GM18508 (cell line): ENCODE measurements around the gene WDFY4.

Experiments
- ATAC-seq: cut with Tn5 transposase; IDR thresholded peaks from one replicate; pipeline ENCODE4 v1.9.1; 2021; ENCODE audit warnings: moderate number of reproducible peaks; ENCODE audit not compliant: insufficient read depth, unreplicated experiment

Gene WDFY4

DNA sequence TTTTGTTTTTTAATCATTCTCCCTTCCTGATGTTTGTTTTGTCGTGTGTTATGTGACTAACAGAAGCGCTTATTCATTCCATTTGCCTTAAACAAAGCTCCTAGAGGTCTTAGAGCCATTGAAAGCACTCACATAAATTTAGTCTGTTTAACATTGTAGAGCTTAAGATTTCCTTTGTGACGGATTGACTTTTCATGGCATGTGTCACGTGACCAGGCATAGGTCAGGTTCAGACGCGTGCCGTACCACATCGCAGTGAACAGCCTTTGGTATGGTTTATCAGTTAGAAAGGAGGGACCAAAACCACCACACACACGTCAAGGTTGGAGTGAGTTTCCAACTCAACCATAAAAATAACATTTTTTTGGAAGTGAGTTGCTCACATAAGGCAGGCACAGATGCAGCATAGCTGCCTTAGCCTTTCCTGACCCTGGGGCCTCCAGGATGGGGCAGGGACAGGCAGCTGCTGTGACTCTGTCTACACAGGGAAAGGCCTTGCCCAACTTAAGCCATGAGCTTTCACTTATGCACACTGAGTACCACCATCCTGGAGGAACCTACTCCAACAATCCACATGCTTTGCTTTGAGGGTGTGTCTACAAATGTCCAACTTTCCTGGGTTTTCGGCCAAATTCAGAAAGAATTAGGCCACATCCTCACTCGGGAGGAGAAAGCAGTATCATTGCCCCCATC lies 55.5 kb downstream of the WDFY4 start:
- ATAC-seq = no peak

DNA sequence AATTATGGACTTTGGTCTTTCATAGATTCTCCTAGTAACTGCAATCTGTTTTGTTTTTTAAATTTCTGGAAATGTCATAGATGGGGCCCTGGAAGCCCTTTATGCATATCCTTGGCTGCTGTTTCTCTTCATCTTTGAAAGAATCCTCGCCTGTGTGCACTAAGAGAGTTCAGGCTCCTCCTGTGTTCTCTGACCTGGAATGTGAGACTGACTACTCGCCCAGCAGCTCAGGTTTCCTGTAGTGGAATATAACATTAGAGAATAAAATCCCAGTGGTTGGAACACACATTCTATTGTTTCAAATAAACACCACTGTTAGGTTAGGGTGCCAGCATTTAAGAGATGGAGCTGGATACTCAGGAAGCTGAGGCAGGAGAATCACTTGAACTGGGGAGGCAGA lies 56.3 kb downstream of the WDFY4 start:
- no peak for ATAC-seq

DNA sequence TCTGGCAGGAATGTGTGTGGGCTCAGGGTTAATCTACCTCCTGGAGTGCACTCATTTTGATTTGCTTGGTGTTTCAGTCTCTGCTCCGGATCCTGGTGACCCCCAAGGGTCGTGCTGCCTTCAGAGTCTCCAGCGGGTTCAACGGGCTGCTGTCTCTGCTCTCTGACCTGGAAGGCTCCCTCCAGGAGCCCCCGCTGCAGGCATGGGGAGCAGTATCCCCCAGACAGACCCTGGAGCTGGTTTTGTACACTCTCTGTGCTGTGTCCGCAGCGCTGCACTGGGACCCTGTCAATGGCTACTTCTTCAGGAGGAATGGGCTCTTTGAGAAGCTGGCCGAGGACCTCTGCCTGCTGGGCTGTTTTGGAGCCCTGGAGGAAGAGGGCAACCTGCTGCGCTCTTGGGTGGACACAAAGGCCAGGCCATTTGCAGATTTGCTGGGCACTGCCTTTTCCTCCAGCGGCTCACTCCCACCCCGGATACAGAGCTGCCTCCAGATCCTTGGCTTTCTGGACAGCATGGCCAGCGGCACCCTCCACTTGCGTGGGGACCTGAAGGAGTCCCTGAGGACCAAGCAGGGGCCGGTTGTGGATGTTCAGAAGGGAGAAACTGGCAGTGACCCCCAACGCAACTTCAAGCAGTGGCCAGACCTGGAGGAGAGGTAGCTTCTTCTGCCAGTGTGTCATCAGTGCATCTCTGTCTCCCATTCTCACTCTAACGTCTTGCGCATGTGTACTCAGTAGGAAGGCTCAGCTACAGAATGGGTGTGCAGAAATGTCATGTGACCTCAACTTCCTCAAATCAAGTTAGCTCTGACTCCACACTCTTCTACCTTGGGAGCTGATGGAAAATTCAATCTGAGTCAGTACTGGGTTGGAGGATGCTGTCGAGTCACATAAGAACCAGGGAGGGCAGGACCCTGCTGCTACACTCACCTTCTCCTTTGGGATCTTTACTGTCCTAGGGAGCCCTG lies 58.5 kb downstream of the WDFY4 start:
- no peak for ATAC-seq

DNA sequence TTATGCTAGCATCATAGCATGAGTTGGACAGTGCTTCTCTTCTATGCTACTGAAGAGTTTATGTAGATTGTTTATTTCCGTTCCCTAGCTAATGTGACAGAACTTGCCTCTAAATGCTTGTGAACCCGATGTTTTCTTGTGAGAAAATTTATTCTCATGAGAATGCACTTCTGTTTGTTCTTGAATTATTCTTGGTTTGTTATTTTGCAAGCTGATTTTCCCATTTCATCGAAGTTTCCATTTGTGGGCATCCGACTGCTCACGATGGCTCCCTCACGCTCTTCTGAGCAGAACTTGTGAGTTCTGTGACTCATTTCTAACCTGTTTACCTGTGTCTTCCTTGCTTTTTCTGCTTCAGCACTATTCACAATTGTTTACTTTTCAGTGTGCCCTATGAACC lies 59.9 kb downstream of the WDFY4 start:
- no peak for ATAC-seq

DNA sequence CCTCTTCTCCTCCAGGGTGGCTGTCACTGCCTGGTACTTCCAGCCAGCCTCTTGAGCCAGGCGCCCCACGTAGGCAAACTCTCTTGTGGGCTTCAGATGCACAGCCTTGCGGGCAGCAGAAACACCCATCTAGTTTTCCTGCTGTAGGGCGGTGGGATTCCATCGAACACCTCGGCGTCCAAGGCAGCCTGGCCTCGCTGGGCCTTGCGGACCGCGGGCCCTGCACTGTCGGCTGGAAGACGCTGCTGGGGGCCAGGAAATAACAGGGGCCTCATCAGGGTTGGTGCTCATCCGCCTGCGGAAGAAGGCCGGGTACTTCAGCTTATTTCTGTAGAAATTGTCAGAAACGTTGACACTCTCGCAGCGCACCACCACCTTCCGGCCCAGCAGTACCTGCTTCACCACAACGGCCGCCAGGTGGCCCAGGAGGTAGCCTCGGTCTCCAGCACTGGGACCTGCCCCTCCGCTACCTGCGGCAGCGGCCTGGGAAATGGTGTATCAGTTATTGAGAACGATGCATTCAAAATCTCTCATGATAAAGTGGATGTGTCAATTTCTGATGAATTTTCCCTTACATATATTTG lies 61.1 kb downstream of the WDFY4 start:
- no peak for ATAC-seq

DNA sequence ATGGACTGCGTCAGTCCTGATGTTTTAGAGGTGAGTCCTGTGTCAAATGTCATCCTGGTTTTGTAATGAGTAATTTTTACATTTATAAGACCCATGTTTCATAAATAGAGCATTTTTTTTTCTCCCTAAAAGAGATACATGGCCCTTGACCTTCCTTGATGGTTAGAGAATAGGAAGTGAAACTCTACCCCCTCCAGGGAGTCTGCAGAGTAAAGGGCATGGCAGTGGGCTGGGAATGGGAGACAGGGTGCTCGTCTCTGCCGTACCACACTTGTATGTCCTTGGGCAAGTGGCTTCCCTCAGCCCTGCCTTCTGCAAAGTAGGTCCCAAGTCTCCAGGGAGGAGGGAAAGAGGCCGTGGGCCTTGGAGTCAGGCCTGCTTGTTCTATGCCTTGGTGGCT lies 63.9 kb downstream of the WDFY4 start:
- ATAC-seq = no peak

DNA sequence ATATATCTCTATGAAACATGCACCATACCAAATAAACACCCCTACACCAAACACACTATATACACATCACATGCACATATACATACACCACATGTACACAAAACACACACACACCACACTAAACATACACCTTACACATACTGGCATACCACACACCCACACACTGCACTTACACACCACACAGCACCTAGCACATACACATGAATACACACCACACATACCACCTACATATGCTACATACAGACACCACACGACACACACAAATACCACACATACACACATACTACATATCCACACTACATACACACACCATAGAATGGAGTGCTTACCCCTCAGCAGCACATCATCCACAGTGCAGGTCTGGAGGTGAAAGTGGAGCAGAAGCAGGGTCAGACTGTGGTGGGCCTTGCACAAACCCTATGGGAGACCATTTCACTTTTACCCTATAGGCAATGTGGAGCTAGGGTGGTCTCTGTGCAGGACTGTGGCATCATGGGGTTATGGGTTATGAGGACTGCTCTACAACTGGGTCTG lies 64.6 kb downstream of the WDFY4 start:
- no peak for ATAC-seq

DNA sequence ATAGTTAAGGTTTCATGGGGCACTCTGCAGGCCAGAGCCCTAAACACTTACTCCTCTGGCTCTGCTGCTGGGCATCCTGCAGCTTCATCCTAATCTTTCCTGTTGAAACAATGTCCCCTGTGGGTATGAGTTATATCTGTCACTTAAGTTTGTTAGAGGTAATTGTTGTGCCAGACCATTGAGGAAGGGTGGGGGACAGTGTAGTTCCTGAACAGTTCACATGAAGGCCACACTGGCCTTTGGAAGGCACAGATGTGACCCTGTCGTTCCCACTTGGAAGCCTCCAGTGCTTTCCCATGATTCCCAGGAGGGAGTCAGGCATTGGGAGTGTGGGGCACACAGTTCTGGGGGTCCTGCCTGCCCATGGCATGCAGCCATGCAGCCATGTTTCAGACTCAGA lies 65.3 kb downstream of the WDFY4 start:
- no peak for ATAC-seq

DNA sequence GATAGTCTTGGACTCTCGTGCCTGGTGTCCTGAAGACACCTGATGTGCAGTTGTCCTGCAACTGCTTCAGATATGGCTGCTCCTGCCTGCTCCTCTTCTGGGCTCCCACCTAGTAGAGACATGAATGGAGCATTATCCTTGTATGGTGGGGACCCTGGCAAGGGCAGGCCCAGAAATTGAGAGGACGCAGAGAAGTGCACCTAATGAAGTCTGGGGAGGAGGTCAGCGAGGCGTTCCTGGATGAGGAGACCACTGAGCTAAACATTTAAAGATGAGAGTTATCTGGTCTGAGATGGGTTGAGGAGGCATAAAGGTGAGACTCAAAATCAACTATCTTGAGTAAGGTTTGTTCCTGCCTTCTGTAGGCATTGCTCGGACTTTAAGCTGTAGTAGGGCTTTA lies 66.3 kb downstream of the WDFY4 start:
- no peak for ATAC-seq

DNA sequence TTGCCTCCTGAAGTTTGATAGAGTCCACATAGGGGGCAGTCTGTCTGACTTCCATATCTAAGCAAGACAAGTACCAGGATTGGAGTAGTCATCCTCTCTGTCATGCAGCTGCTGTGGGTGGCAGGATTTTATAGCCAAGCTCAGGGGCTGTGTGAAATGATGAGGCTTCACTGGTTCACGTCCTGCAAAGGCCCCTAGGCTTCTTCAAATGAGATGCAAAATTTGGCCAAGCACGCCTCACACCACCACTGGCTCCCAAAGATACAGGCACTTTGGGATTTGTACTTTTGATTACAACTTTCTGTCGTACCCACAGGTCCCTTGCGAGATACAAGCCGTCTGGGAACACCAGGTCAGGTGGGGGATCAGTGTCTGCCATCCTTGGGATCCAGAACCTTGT lies 67.1 kb downstream of the WDFY4 start:
- no peak for ATAC-seq

DNA sequence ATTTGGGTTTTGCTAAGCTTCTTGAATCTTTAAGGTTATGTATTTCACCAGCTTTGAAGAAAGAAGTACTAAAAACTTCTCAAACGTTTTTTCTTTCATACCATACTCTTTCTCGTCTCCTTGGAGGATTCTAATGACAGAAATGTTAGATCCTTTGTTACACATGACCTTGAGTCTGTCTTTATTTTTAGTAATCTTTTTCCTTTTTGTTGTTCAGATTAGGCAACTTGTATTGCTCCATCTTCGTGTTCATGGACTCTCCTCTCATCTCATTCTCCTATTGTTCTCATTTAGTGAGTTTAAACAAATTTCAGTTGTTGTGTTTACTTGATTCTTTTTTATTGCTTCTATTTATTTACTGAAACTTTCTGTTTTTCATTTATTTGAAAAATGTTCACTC lies 73.7 kb downstream of the WDFY4 start:
- no peak for ATAC-seq

DNA sequence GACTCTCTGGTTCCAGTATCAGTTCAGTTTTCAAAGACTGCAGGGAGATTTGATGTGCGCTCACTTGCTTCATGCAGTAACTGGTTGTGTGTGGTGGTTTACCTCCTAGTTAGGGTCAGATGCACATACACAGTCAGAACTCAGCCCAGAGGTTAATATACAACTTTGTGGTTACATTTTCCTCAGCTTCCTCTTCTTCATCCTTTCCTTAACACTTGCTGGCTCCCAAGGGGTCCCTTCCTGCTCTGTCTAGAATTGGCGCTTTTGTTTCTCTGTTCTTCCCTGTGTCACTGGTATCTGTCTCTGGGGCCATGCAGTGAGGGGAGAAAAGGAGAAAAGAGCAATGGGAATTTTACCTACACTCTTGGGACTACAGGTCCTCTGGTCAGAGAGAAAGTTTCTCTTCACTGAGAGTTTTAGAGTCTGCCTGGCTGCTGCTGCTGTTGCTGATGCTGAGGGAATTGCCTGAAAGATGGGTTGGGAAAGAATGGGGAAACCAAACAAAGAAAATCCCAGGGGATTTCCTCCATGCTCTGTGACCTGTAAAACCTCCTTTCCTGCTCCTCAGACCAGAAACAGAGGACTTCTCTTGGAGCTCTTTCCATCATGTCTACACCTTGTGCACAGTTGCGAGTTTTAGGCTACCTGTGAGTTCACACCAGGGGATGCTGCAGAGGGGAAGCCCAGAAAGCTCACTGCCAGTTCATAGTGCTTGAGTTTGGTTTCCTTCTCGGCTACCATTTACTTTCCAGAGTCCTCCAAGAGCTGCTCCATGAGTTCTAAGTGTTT lies 74.6 kb downstream of the WDFY4 start:
- ATAC-seq = peak; percentile 82

DNA sequence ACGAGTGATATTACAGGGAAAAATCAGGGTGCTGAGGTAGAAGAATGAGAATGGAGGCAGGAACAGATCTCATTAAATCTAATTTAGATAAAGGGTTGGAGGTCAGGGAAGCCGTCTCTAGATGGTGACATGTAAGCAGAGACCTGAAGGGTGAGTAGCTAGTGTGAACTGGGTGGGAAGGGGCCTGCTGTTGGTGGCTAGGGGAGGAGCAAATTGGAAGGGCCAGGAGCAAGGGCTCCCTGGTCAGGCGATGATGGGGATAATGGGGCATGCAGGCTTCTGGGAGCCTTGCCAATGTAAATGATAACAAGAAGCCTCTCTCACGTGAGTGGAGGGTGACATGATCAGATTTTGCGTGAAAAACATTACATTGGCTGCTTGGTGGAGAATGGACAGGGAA lies 76.3 kb downstream of the WDFY4 start:
- no peak for ATAC-seq

DNA sequence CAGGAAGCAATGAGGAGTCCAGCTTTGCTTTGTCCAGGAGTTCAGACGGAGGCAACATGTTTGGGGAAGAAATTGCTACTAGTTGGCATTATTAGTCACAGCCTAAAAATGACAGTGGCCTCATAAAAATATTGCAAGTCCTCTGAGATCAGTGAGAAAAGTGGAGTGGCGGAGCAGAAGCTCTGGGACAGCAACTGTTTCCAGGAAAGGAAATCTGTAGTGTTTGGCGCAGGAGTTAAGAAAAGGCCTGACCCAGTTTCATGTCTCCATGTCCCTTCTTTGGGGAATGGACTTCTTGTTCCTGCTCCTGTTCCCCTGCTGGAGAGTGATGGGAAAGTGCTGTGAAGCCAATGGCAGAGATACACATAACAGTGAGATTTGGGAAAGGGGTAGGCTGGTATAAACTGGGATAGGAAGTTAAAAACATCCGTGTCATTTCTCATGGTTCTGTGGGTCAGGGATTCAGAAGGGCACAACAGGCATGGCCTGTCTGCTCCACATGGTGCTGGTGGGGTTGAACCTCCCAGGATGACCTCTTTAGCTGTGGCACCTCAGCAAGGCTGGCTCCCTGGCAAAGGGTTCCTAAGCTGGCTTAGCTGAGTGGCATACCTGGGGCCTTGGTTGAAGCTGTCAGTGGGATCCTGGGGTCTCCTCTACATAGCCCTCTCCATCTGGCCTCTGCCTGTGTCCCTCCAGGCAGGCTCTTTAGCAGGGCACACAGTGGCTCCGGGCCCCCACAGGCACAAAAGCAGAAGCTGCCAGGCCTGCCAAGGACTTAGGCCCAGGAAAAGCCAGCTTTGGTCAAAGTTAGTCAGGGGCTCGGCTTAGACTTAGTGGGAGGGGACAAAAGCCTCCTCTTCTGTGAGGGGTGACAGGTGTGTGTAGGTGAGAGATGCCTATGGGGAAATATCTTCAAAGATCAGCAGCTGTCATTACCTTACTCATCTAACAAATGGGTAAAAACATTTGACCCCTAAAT lies 77.7 kb downstream of the WDFY4 start:
- ATAC-seq = no peak

DNA sequence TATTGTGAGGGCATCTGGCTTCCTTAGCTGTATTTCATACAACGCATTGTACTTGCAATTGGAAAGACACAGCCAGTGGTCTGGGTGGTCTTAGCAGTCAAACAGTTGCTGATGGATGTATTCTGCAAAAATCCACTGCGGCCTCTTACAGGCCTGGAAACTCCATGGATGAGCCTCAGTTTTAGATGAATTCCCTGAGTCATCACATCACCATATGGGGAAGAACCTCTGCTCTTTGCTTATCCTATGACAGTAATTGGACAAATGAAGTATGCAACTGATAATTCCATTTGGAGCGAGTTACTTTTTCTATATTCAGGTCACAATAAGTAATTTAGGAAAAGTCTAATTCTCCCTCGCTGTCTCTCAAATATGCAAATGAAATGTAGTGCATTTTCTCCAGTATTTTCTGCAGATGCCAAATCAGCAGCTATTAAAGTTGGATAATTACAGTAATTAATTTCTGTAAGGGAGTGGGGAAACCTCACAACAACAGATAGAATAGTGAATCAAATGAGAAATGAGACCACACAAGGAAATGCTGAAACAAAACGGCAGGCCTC lies 78.8 kb downstream of the WDFY4 start:
- ATAC-seq = no peak

DNA sequence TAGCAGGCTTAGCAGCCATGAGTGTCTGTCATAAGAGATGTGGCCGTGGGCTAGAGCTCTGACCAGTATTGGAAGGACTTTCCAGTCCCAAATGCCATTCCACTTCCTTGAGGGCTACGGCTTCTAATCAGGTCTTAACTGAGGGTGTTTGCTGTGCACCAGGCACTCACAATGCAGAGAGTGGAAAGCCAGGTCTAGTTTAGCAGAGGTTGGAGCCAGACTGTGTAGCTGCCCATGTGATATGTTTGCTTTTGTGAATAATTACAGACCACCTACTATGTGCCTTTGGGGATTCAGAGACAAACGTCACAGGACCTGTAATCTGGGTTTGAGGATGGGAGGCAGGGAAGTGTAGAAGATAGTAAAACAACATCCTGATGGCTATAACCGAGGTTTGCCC lies 79.8 kb downstream of the WDFY4 start:
- no peak for ATAC-seq

DNA sequence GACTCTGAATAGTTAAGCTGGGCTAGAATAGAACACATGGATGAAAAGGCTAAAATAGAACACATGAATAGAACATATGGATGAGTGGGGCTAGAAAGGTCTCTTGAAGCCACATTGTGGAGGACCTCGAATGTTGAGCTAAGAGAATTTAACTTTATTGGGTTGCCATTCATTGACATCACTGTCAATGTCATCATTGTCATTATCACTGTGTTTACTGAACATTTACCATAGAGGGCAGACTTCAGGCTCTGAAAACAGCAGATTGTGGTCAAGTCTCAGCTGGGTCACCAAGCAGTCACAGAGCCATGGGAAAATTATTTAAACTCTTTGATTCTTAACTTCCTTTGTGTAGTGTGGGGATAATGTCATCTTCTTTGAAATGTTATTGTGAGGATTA lies 80.4 kb downstream of the WDFY4 start:
- ATAC-seq = no peak

DNA sequence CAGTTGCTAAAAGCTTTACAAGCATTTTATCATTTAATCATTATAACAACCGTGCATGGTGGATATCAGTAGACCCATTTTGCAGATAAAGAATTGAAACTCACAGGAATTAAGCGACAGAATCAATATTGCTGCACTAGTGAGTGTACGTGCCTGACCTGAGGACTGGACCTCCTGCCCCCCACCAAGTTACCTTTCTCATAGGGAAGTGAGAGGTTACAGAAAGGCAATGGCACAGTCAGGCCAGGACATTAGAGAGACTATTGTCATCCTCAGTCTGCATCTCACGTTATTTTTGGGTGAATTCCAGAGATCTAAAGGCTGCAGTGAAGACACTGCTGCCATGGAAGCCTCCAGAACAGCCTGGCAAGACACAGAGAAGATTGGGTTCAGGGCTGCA lies 80.9 kb downstream of the WDFY4 start:
- no peak for ATAC-seq
